Urinary bladder (tissue), 4 donors: ENCODE measurements around the gene MINK1. TPM values are rescaled to one million over a fixed set of nuclear protein-coding genes. Genes with fewer than 3 reads are reported as not detected.
"Not testable (repeated sequence)": the region's sequence is repeated elsewhere in the genome, so short reads cannot be mapped to it uniquely, and the experiment has no call there.

ENCODE experiments used
- DNase-seq: peaks from one replicate; pipeline ENCODE4 v3.0.0-alpha.2; 2015; ENCODE audit errors: extremely low spot score
- H3K27ac ChIP-seq: one replicate; pipeline ENCODE4 v1.5.1; 2013; ENCODE audit warnings: low read depth, mild to moderate bottlenecking, moderate library complexity
- H3K36me3 ChIP-seq: one replicate; pipeline ENCODE4 v1.6.1; 2013; ENCODE audit warnings: mild to moderate bottlenecking, moderate library complexity; ENCODE audit not compliant: insufficient read depth
- H3K4me1 ChIP-seq: one replicate; pipeline ENCODE4 v1.6.1; 2013; ENCODE audit warnings: mild to moderate bottlenecking, moderate library complexity; ENCODE audit not compliant: insufficient read depth
- H3K4me3 ChIP-seq: one replicate; pipeline ENCODE4 v1.5.1; 2013; ENCODE audit warnings: low read depth, low read length
- WGBS: extraction: QIAGEN DNeasy Blood & Tissue Kit; methylation state at CpG from one replicate; pipeline ENCODE4 v1.1.7; 2013; 5-methylcytosine and 5-hydroxymethylcytosine counted together
- polyA plus RNA-seq: library from polyadenylated mRNA; stranded (reverse); fragments of 200-250 nt; gene quantifications from one replicate; pipeline ENCODE4 v1.2.3, GENCODE V29; 2013
- total RNA-seq: library from RNA; depleted of rRNA; stranded (reverse); fragments of >200 nt; gene quantifications from one replicate; pipeline ENCODE4 v1.2.3, GENCODE V29; 2014
- donor health status: healthy with polysubstance abuse.
- donor health status: healthy.

MINK1 gene
- total and polyA plus RNA-seq, 2 donors, result 29.9 to 45.2 TPM

GRCh38 chr17:4914551-4914950, 81.4 kb downstream of the MINK1 start:
- not testable (repeated sequence) for H3K4me3 ChIP-seq, H3K4me1 ChIP-seq, H3K36me3 ChIP-seq, DNase-seq, H3K27ac ChIP-seq
- WGBS, result 92% methylated on average over 4 of the region's 4 CpGs

GRCh38 chr17:4919511-4920047, 86.4 kb downstream of the MINK1 start:
- 44% methylated on average over 8 of the region's 8 CpGs for WGBS
- Histone ChIP-seq H3K4me1 (no peaks in the 10 kb centered on the region), H3K27ac (no peak overlapping the region), H3K4me3 (no peak overlapping the region), H3K36me3 (no peaks in the 10 kb centered on the region)
- no peak for DNase-seq

GRCh38 chr17:4920351-4921048, 87.4 kb downstream of the MINK1 start:
- 87% methylated on average over 10 of the region's 10 CpGs for WGBS
- H3K4me1 ChIP-seq, result no peaks in the 10 kb centered on the region

GRCh38 chr17:4921320-4921719, 88.2 kb downstream of the MINK1 start:
- H3K4me1 ChIP-seq, result no peaks in the 10 kb centered on the region
- no peak for DNase-seq
- WGBS, result 90% methylated on average over 4 of the region's 4 CpGs
- H3K27ac ChIP-seq, result no peak overlapping the region
- no peak overlapping the region for H3K4me3 ChIP-seq
- H3K36me3 ChIP-seq, result no peaks in the 10 kb centered on the region

More at GRCh38 chr17:4920351-4921048, 87.4 kb downstream of the MINK1 start:
- Histone ChIP-seq H3K36me3 (no peaks in the 10 kb centered on the region), H3K27ac (no peak overlapping the region), H3K4me3 (no peak overlapping the region)
- no peak for DNase-seq

- not testable (repeated sequence) for H3K27ac ChIP-seq, H3K4me3 ChIP-seq, H3K4me1 ChIP-seq, DNase-seq, H3K36me3 ChIP-seq
- 81% methylated on average over 24 of the region's 24 CpGs for WGBS
Observed at GRCh38 chr17:4926577-4927335, 93.6 kb downstream of the MINK1 start.

GRCh38 chr17:4928881-4929280, 95.7 kb downstream of the MINK1 start:
- DNase-seq, result no peak
- no peak overlapping the region for H3K4me3 ChIP-seq
- 96% methylated on average over 18 of the region's 18 CpGs for WGBS
- no peak overlapping the region for H3K27ac ChIP-seq
- no peaks in the 10 kb centered on the region for H3K36me3 ChIP-seq
- no peaks in the 10 kb centered on the region for H3K4me1 ChIP-seq

GRCh38 chr17:4931963-4932362, 98.8 kb downstream of the MINK1 start, which contains the start of gene GP1BA:
GP1BA (plus strand) TSS chr17:4932277; CDS start chr17:4932605, 328 bp downstream.
- H3K36me3 ChIP-seq, result no peaks in the 10 kb centered on the region
- 86% methylated on average over 14 of the region's 14 CpGs for WGBS
- H3K4me3 ChIP-seq, result no peak within 1 kb of the TSS
- no peak for DNase-seq
- no peaks in the 10 kb centered on the region for H3K4me1 ChIP-seq
- no peak within 1 kb of the TSS for H3K27ac ChIP-seq

GRCh38 chr17:4932756-4933155, 99.6 kb downstream of the MINK1 start:
- no peak for DNase-seq
- H3K4me1 ChIP-seq, result no peaks in the 10 kb centered on the region
- no peaks in the 10 kb centered on the region for H3K36me3 ChIP-seq
- H3K27ac ChIP-seq, result no peak overlapping the region
- 89% methylated on average over 12 of the region's 12 CpGs for WGBS
- no peak overlapping the region for H3K4me3 ChIP-seq

- DNase-seq, result no peak
- Histone ChIP-seq H3K36me3 (no peaks in the 10 kb centered on the region), H3K27ac (no peak overlapping the region), H3K4me1 (no peaks in the 10 kb centered on the region), H3K4me3 (no peak overlapping the region)
- 75% methylated on average over 16 of the region's 16 CpGs for WGBS
Observed at GRCh38 chr17:4933646-4934045, 100.5 kb downstream of the MINK1 start.

GRCh38 chr17:4934173-4934979, 101.2 kb downstream of the MINK1 start:
- Histone ChIP-seq H3K27ac (no peak overlapping the region), H3K4me3 (no peak overlapping the region), H3K36me3 (no peaks in the 10 kb centered on the region), H3K4me1 (no peaks in the 10 kb centered on the region)
- 23% methylated on average over 14 of the region's 14 CpGs for WGBS
- no peak for DNase-seq

GRCh38 chr17:4935650-4936049, 102.5 kb downstream of the MINK1 start:
- Histone ChIP-seq H3K4me1 (no peaks in the 10 kb centered on the region), H3K27ac (no peak overlapping the region), H3K4me3 (no peak overlapping the region), H3K36me3 (no peaks in the 10 kb centered on the region)
- no peak for DNase-seq

- Histone ChIP-seq H3K4me1 (no peaks in the 10 kb centered on the region), H3K4me3 (no peak overlapping the region)
- DNase-seq, result no peak
Observed at GRCh38 chr17:4936436-4936835, 103.3 kb downstream of the MINK1 start.

GRCh38 chr17:4937553-4937952, 104.4 kb downstream of the MINK1 start:
- H3K4me1 ChIP-seq, result no peaks in the 10 kb centered on the region
- WGBS, result 89% methylated on average over 16 of the region's 16 CpGs
- no peak for DNase-seq
- H3K36me3 ChIP-seq, result no peaks in the 10 kb centered on the region
- no peak overlapping the region for H3K4me3 ChIP-seq
- no peak overlapping the region for H3K27ac ChIP-seq

More at GRCh38 chr17:4936436-4936835, 103.3 kb downstream of the MINK1 start:
- H3K36me3 ChIP-seq, result no peaks in the 10 kb centered on the region
- no peak overlapping the region for H3K27ac ChIP-seq
- WGBS, result 94% methylated on average over 3 of the region's 3 CpGs
